Activated naive CD8-positive, alpha-beta T cell (primary cell): ENCODE measurements around the gene PRRC2B.

Experiments used
- H3K27ac Mint-ChIP-seq: one replicate; pipeline ENCODE4 v1.8.0; 2021; ENCODE audit warnings: mixed read lengths
- H3K27me3 Mint-ChIP-seq: one replicate; pipeline ENCODE4 v1.8.0; 2021; ENCODE audit warnings: mixed read lengths
- H3K36me3 Mint-ChIP-seq: one replicate; pipeline ENCODE4 v1.8.0; 2021; ENCODE audit warnings: mixed read lengths
- H3K4me1 Mint-ChIP-seq: one replicate; pipeline ENCODE4 v1.8.0; 2021; ENCODE audit warnings: low read depth, mixed read lengths
- H3K4me3 Mint-ChIP-seq: one replicate; pipeline ENCODE4 v1.8.0; 2021; ENCODE audit warnings: mild to moderate bottlenecking, mixed read lengths
- H3K9me3 Mint-ChIP-seq: one replicate; pipeline ENCODE4 v1.8.0; 2021; ENCODE audit warnings: low read depth, mixed read lengths

PRRC2B gene

GRCh38 chr9:131483319-131484050 is 89.6 kb downstream of the PRRC2B start:
- Mint-ChIP-seq H3K4me1 (peaks cover 8% of the 10 kb centered on the region), H3K27ac (no peak overlapping the region), H3K9me3 (no peaks in the 10 kb centered on the region), H3K4me3 (no peak overlapping the region), H3K27me3 (no peaks in the 10 kb centered on the region), H3K36me3 (peaks cover 2% of the 10 kb centered on the region)

GRCh38 chr9:131484051-131484445 is 90.2 kb downstream of the PRRC2B start:
- no peaks in the 10 kb centered on the region for H3K9me3 Mint-ChIP-seq
- H3K4me3 Mint-ChIP-seq: no peak overlapping the region
- no peak overlapping the region for H3K27ac Mint-ChIP-seq
- H3K4me1 Mint-ChIP-seq: peaks cover 8% of the 10 kb centered on the region
- H3K36me3 Mint-ChIP-seq: peaks cover 2% of the 10 kb centered on the region
- H3K27me3 Mint-ChIP-seq: no peaks in the 10 kb centered on the region

GRCh38 chr9:131484560-131485185 is 90.8 kb downstream of the PRRC2B start:
- Mint-ChIP-seq H3K36me3 (peaks cover 2% of the 10 kb centered on the region), H3K27ac (no peak overlapping the region), H3K27me3 (no peaks in the 10 kb centered on the region), H3K4me3 (no peak overlapping the region), H3K4me1 (peaks cover 8% of the 10 kb centered on the region), H3K9me3 (no peaks in the 10 kb centered on the region)

GRCh38 chr9:131485206-131485605 is 91.3 kb downstream of the PRRC2B start:
- H3K27ac Mint-ChIP-seq: no peak overlapping the region
- H3K36me3 Mint-ChIP-seq: peaks cover 6% of the 10 kb centered on the region
- peaks cover 8% of the 10 kb centered on the region for H3K4me1 Mint-ChIP-seq
- no peak overlapping the region for H3K4me3 Mint-ChIP-seq
- H3K9me3 Mint-ChIP-seq: no peaks in the 10 kb centered on the region
- no peaks in the 10 kb centered on the region for H3K27me3 Mint-ChIP-seq

- Mint-ChIP-seq H3K27ac (peak overlapping the region; percentile 22), H3K4me1 (peaks cover 7% of the 10 kb centered on the region), H3K9me3 (no peaks in the 10 kb centered on the region), H3K4me3 (no peak overlapping the region), H3K36me3 (peaks cover 6% of the 10 kb centered on the region), H3K27me3 (no peaks in the 10 kb centered on the region)
These were observed 92.0 kb downstream of the PRRC2B start for GRCh38 chr9:131485728-131486422.

- H3K36me3 Mint-ChIP-seq: peaks cover 5% of the 10 kb centered on the region
- peaks cover 7% of the 10 kb centered on the region for H3K4me1 Mint-ChIP-seq
- no peak overlapping the region for H3K4me3 Mint-ChIP-seq
- H3K9me3 Mint-ChIP-seq: no peaks in the 10 kb centered on the region
- H3K27ac Mint-ChIP-seq: no peak overlapping the region
- H3K27me3 Mint-ChIP-seq: no peaks in the 10 kb centered on the region
These were observed 93.1 kb downstream of the PRRC2B start for GRCh38 chr9:131487001-131487400.

- no peaks in the 10 kb centered on the region for H3K27me3 Mint-ChIP-seq
- H3K4me1 Mint-ChIP-seq: peaks cover 4% of the 10 kb centered on the region
- peaks cover 4% of the 10 kb centered on the region for H3K36me3 Mint-ChIP-seq
- peak overlapping the region; percentile 10 for H3K27ac Mint-ChIP-seq
- H3K9me3 Mint-ChIP-seq: no peaks in the 10 kb centered on the region
- no peak overlapping the region for H3K4me3 Mint-ChIP-seq
These were observed 93.7 kb downstream of the PRRC2B start for GRCh38 chr9:131487621-131488031.

- Mint-ChIP-seq H3K4me1 (peaks cover 4% of the 10 kb centered on the region), H3K36me3 (peaks cover 7% of the 10 kb centered on the region), H3K27ac (peak overlapping the region; percentile 41), H3K9me3 (no peaks in the 10 kb centered on the region), H3K4me3 (no peak overlapping the region), H3K27me3 (no peaks in the 10 kb centered on the region)
These were observed 96.6 kb downstream of the PRRC2B start for GRCh38 chr9:131490514-131490913.

GRCh38 chr9:131491001-131491710 is 97.3 kb downstream of the PRRC2B start:
- H3K4me1 Mint-ChIP-seq: peaks cover 4% of the 10 kb centered on the region
- no peaks in the 10 kb centered on the region for H3K9me3 Mint-ChIP-seq
- H3K36me3 Mint-ChIP-seq: peaks cover 7% of the 10 kb centered on the region
- no peaks in the 10 kb centered on the region for H3K27me3 Mint-ChIP-seq
- peak overlapping the region; percentile 41 for H3K27ac Mint-ChIP-seq
- H3K4me3 Mint-ChIP-seq: no peak overlapping the region

- Mint-ChIP-seq H3K36me3 (peaks cover 7% of the 10 kb centered on the region), H3K27me3 (no peaks in the 10 kb centered on the region), H3K27ac (no peak overlapping the region), H3K4me1 (peaks cover 4% of the 10 kb centered on the region), H3K9me3 (no peaks in the 10 kb centered on the region), H3K4me3 (no peak overlapping the region)
These were observed 98.2 kb downstream of the PRRC2B start for GRCh38 chr9:131492070-131492469.

GRCh38 chr9:131494296-131494870 is 100.5 kb downstream of the PRRC2B start:
- H3K36me3 Mint-ChIP-seq: peaks cover 7% of the 10 kb centered on the region
- H3K4me1 Mint-ChIP-seq: peaks cover 21% of the 10 kb centered on the region
- H3K9me3 Mint-ChIP-seq: no peaks in the 10 kb centered on the region
- H3K27ac Mint-ChIP-seq: no peak overlapping the region
- H3K4me3 Mint-ChIP-seq: no peak overlapping the region
- no peaks in the 10 kb centered on the region for H3K27me3 Mint-ChIP-seq

- Mint-ChIP-seq H3K27ac (no peak overlapping the region), H3K36me3 (peaks cover 4% of the 10 kb centered on the region)
These were observed 101.9 kb downstream of the PRRC2B start for GRCh38 chr9:131495785-131496184.

GRCh38 chr9:131496844-131497405 is 103.0 kb downstream of the PRRC2B start:
- Mint-ChIP-seq H3K36me3 (peaks cover 4% of the 10 kb centered on the region), H3K4me1 (peaks cover 42% of the 10 kb centered on the region), H3K9me3 (no peaks in the 10 kb centered on the region), H3K4me3 (no peak overlapping the region), H3K27me3 (no peaks in the 10 kb centered on the region), H3K27ac (peak overlapping the region; percentile 73)

More at GRCh38 chr9:131495785-131496184, 101.9 kb downstream of the PRRC2B start:
- Mint-ChIP-seq H3K4me1 (peaks cover 33% of the 10 kb centered on the region), H3K27me3 (no peaks in the 10 kb centered on the region), H3K9me3 (no peaks in the 10 kb centered on the region), H3K4me3 (no peak overlapping the region)

- H3K27me3 Mint-ChIP-seq: no peaks in the 10 kb centered on the region
- peak overlapping the region; percentile 50 for H3K27ac Mint-ChIP-seq
- no peaks in the 10 kb centered on the region for H3K9me3 Mint-ChIP-seq
- peak overlapping the region; percentile 25 for H3K4me3 Mint-ChIP-seq
- no peaks in the 10 kb centered on the region for H3K36me3 Mint-ChIP-seq
- peaks cover 59% of the 10 kb centered on the region for H3K4me1 Mint-ChIP-seq
These were observed 105.4 kb downstream of the PRRC2B start for GRCh38 chr9:131499254-131499767.
